ENCODE measurements around the gene SUCO. TPM values are rescaled to one million over a fixed set of nuclear protein-coding genes. Genes with fewer than 3 reads are reported as not detected.

SUCO gene
- total and polyA plus RNA-seq, 2 experiments from 2014 or later = 18.0 to 49.8 TPM

DNA sequence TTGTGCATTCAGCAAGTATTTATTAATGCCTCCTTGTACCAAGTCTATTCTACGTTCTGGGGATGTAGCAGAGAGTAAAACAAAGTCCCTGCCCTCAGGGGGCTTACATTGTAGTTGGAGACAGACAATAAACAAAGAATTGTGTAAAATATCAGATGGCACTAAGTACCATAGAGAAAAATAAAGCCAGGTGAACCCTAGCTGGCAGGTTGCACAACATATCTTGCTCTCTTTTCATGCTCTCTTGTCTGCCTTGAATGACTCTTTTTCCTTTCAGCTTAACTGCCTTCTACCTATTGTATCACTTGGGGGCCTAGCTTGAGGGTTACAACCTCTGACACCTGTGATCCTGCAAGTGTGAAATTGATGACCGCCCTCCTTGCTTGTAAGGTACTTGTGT, 105.3 kb downstream of the SUCO start (continued):
- no peak for TF ChIP-seq CREB1 (CRISPR knock-in tag; IDR thresholded peaks at IDR 0.05; ENCODE audit: low read depth)

DNA sequence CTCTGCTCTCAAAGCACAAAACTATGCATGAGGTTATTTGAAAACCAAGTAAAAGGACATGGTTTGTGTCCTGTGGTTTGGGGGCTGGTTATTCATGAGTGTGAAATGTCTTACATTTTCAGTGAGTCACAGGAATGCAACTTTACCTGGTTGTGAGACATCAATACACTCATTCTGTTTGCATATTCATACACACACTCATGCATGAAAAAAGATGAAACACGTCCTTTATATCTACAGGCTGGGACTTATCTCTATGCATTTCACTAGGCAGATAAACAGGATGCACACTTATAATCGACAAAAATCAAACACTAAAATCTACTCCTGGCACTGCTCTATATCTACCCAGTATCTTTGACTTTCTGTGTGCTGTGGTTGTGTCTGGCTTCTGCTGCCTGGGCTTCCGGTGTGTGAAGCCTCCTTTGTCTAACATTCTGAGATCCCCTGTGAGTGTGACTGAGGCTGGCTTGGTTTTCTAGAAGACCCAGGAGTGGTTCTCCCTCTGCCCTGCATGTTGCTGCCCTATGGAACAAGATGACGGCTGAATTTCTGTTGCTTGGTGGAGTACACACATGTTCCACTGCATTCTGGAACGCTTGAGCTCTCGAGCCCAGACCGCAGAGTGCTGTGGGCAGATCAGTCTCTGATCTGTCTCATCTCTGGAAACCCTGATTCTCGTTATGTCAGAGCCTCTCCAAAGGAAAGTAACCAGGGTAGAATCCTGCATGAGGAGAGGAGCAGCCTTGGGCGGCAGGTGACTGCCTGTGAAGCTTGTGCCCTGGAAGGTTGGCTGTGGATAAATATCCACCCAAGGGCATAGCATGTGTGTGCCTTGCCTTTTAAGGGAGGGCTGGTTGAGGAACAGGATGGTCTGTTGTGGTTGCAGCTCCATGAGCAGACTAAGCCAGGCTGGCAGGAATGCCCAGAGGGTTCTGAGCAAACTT, 106.2 kb downstream of the SUCO start:
- H3K4me1 ChIP-seq (ENCODE audit: insufficient read depth) = no peaks in the 10 kb centered on the region
- no peaks in the 10 kb centered on the region for H3K27me3 Mint-ChIP-seq (ENCODE audit: insufficient read depth, low read depth, poor library complexity)
- no peaks in the 10 kb centered on the region for H3K36me3 Mint-ChIP-seq (ENCODE audit: low read depth)
- H3K9me2 ChIP-seq (ENCODE audit: insufficient read depth) = no peaks in the 10 kb centered on the region; the same call in 1 of the 2 replicates
- H3K9me3 Mint-ChIP-seq = no peaks in the 10 kb centered on the region
- DNase-seq (ENCODE audit: low spot score) = no peak
- H4K20me1 ChIP-seq (replicated peaks; ENCODE audit: insufficient read depth) = no peaks in the 10 kb centered on the region
- no peak overlapping the region for H3K27ac ChIP-seq (ENCODE audit: low read depth)
- H2AFZ ChIP-seq = no peak overlapping the region; the same call in 1 of the 2 replicates
- no peak overlapping the region for H3K4me3 ChIP-seq
- H3K27me3 ChIP-seq (ENCODE audit: insufficient read depth) = no peaks in the 10 kb centered on the region
- ATAC-seq = no peak
- H3K4me1 Mint-ChIP-seq = peaks cover 11% of the 10 kb centered on the region
- H3K27ac Mint-ChIP-seq = peak overlapping the region; percentile 9; the same call in 1 of the 2 replicates
- no peak overlapping the region for H3K4me2 ChIP-seq
- H3K4me3 Mint-ChIP-seq = no peak overlapping the region
- no peaks in the 10 kb centered on the region for H3K36me3 ChIP-seq (ENCODE audit: insufficient read depth)
- no peaks in the 10 kb centered on the region for H3F3A ChIP-seq (replicated peaks; ENCODE audit: low read depth)
- no peaks in the 10 kb centered on the region for H3K79me2 ChIP-seq (replicated peaks; ENCODE audit: insufficient read depth)
- TF ChIP-seq ZNF114 (CRISPR knock-in tag; IDR thresholded peaks at IDR 0.05) = no peak
- TF ChIP-seq EZH2phosphoT487 (IDR thresholded peaks at IDR 0.05; ENCODE audit: unreplicated experiment) = no peak
- TF ChIP-seq ZNF331 (CRISPR knock-in tag; IDR thresholded peaks at IDR 0.05; ENCODE audit: low read depth) = no peak
- no peak for TF ChIP-seq STAT1 (IDR thresholded peaks at IDR 0.05; ENCODE audit: unreplicated experiment)
- TF ChIP-seq, protein P1, sequence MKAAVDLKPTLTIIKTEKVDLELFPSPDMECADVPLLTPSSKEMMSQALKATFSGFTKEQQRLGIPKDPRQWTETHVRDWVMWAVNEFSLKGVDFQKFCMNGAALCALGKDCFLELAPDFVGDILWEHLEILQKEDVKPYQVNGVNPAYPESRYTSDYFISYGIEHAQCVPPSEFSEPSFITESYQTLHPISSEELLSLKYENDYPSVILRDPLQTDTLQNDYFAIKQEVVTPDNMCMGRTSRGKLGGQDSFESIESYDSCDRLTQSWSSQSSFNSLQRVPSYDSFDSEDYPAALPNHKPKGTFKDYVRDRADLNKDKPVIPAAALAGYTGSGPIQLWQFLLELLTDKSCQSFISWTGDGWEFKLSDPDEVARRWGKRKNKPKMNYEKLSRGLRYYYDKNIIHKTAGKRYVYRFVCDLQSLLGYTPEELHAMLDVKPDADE (IDR thresholded peaks at IDR 0.05) = no peak
- TF ChIP-seq, protein P2, sequence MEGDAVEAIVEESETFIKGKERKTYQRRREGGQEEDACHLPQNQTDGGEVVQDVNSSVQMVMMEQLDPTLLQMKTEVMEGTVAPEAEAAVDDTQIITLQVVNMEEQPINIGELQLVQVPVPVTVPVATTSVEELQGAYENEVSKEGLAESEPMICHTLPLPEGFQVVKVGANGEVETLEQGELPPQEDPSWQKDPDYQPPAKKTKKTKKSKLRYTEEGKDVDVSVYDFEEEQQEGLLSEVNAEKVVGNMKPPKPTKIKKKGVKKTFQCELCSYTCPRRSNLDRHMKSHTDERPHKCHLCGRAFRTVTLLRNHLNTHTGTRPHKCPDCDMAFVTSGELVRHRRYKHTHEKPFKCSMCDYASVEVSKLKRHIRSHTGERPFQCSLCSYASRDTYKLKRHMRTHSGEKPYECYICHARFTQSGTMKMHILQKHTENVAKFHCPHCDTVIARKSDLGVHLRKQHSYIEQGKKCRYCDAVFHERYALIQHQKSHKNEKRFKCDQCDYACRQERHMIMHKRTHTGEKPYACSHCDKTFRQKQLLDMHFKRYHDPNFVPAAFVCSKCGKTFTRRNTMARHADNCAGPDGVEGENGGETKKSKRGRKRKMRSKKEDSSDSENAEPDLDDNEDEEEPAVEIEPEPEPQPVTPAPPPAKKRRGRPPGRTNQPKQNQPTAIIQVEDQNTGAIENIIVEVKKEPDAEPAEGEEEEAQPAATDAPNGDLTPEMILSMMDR (conservative IDR thresholded peaks at IDR 0.05; ENCODE audit: low read depth in 2 of 2) = no peak
- TF ChIP-seq CREB1 (CRISPR knock-in tag; IDR thresholded peaks at IDR 0.05; ENCODE audit: low read depth) = no peak
- TF ChIP-seq, protein P3, sequence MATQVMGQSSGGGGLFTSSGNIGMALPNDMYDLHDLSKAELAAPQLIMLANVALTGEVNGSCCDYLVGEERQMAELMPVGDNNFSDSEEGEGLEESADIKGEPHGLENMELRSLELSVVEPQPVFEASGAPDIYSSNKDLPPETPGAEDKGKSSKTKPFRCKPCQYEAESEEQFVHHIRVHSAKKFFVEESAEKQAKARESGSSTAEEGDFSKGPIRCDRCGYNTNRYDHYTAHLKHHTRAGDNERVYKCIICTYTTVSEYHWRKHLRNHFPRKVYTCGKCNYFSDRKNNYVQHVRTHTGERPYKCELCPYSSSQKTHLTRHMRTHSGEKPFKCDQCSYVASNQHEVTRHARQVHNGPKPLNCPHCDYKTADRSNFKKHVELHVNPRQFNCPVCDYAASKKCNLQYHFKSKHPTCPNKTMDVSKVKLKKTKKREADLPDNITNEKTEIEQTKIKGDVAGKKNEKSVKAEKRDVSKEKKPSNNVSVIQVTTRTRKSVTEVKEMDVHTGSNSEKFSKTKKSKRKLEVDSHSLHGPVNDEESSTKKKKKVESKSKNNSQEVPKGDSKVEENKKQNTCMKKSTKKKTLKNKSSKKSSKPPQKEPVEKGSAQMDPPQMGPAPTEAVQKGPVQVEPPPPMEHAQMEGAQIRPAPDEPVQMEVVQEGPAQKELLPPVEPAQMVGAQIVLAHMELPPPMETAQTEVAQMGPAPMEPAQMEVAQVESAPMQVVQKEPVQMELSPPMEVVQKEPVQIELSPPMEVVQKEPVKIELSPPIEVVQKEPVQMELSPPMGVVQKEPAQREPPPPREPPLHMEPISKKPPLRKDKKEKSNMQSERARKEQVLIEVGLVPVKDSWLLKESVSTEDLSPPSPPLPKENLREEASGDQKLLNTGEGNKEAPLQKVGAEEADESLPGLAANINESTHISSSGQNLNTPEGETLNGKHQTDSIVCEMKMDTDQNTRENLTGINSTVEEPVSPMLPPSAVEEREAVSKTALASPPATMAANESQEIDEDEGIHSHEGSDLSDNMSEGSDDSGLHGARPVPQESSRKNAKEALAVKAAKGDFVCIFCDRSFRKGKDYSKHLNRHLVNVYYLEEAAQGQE (IDR thresholded peaks at IDR 0.05; ENCODE audit: unreplicated experiment) = no peak
- no peak for TF ChIP-seq JUNB (IDR thresholded peaks at IDR 0.05; ENCODE audit: unreplicated experiment)
- no peak for TF ChIP-seq NANOG (IDR thresholded peaks at IDR 0.05; ENCODE audit: borderline replicate concordance)
- no peak for TF ChIP-seq POLR2AphosphoS5 (IDR thresholded peaks at IDR 0.05; ENCODE audit: low read depth)
- no peak for TF ChIP-seq EZH2 (IDR thresholded peaks at IDR 0.05; ENCODE audit: low read depth, unreplicated experiment)
